NB4 (cell line): ENCODE data around the gene ZNF497.

ENCODE experiments used
- CTCF ChIP-seq: IDR thresholded peaks from one replicate; pipeline ENCODE4 v1.5.1; 2012; ENCODE audit warnings: low read depth, low read length
- MAX ChIP-seq: IDR thresholded peaks from 2 replicates; pipeline ENCODE4 v1.6.1; 2011; ENCODE audit warnings: low read depth, low read length
- POLR2A ChIP-seq: IDR thresholded peaks from 2 replicates; pipeline ENCODE4 v1.6.1; 2011; ENCODE audit warnings: mild to moderate bottlenecking; ENCODE audit not compliant: insufficient read length; ENCODE audit errors: extremely low read depth

GRCh38 chr19:58334691-58335249 is 27.8 kb downstream of the ZNF497 start:
- TF ChIP-seq CTCF (no peak), POLR2A (no peak), MAX (no peak)
